GM12878 (cell line): ENCODE data around the gene ANGEL2.

Source experiments
- BHLHE40 ChIP-seq, 2 experiments: fragments of 450-650 bp in 1 of 2; IDR thresholded peaks; 2 replicates each; pipeline ENCODE4 v1.6.1; 2011 to 2017; ENCODE audit warnings: low read depth in 2 of 2, borderline replicate concordance in 1 of 2, improper control_type of control experiment in 1 of 2, low read length in 1 of 2, mild to moderate bottlenecking in 1 of 2
- CHD2 ChIP-seq: IDR thresholded peaks from 2 replicates; pipeline ENCODE4 v1.6.1; 2011; ENCODE audit warnings: low read depth, low read length, improper control_type of control experiment, borderline replicate concordance
- EP300 ChIP-seq, 2 experiments: fragments of 150-350 bp in 1 of 2; IDR thresholded peaks; 2 replicates each; pipeline ENCODE4 v1.6.1; 2011 to 2012; ENCODE audit warnings: low read depth in 2 of 2, low read length in 2 of 2, borderline replicate concordance in 1 of 2, improper control_type of control experiment in 1 of 2, inconsistent platforms in 1 of 2; ENCODE audit not compliant: control insufficient read depth in 1 of 2
- POLR2A ChIP-seq: IDR thresholded peaks from 2 replicates; pipeline ENCODE4 v1.6.1; 2011; ENCODE audit warnings: low read depth, mild to moderate bottlenecking, low read length
- YY1 ChIP-seq: IDR thresholded peaks from 2 replicates; pipeline ENCODE4 v1.6.1; 2011; ENCODE audit warnings: low read depth, mild to moderate bottlenecking, low read length
- ZZZ3 ChIP-seq: IDR thresholded peaks from 2 replicates; pipeline ENCODE4 v1.6.1; 2011; ENCODE audit warnings: low read depth; ENCODE audit not compliant: control insufficient read depth, insufficient read length
- TF ChIP-seq, protein P1 (sequence below): IDR thresholded peaks from 2 replicates; pipeline ENCODE4 v1.6.1; 2011; ENCODE audit warnings: low read depth, low read length, improper control_type of control experiment, borderline replicate concordance
- TF ChIP-seq, protein P2 (sequence below), 3 experiments: IDR thresholded peaks in 2 of 3; conservative IDR thresholded peaks in 1 of 3; 2 replicates each; pipeline ENCODE4 v1.5.1; 2011; ENCODE audit warnings: low read depth in 3 of 3, low read length in 3 of 3, mild to moderate bottlenecking in 3 of 3, control low read depth in 2 of 3, moderate library complexity in 2 of 3, inconsistent platforms in 1 of 3, mixed read lengths in 1 of 3; ENCODE audit not compliant: control insufficient read depth in 2 of 3, insufficient read depth in 1 of 3; ENCODE audit errors: extremely low read depth in 1 of 3

DNA sequence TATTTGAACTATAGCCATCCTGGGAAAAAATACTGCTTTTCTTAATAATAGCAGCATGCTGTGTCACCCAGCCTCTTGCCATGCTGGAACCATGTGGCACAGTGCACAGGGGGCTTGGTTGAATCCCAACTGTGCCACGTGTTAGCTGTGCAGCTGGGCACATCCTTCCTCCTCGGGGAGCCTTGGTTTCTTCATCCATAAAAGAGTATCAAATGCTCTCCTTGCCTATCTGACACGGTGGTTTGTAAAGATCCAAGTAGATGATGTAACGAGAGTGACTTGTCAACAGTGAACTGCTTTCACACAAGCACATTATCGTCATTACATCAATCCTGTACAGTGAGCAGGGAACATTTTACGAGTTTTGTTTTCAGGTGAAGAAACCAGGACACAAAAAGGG is 41.0 kb downstream of the ANGEL2 start:
- TF ChIP-seq, protein P1, sequence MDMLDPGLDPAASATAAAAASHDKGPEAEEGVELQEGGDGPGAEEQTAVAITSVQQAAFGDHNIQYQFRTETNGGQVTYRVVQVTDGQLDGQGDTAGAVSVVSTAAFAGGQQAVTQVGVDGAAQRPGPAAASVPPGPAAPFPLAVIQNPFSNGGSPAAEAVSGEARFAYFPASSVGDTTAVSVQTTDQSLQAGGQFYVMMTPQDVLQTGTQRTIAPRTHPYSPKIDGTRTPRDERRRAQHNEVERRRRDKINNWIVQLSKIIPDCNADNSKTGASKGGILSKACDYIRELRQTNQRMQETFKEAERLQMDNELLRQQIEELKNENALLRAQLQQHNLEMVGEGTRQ: no peak
- TF ChIP-seq, protein P2, sequence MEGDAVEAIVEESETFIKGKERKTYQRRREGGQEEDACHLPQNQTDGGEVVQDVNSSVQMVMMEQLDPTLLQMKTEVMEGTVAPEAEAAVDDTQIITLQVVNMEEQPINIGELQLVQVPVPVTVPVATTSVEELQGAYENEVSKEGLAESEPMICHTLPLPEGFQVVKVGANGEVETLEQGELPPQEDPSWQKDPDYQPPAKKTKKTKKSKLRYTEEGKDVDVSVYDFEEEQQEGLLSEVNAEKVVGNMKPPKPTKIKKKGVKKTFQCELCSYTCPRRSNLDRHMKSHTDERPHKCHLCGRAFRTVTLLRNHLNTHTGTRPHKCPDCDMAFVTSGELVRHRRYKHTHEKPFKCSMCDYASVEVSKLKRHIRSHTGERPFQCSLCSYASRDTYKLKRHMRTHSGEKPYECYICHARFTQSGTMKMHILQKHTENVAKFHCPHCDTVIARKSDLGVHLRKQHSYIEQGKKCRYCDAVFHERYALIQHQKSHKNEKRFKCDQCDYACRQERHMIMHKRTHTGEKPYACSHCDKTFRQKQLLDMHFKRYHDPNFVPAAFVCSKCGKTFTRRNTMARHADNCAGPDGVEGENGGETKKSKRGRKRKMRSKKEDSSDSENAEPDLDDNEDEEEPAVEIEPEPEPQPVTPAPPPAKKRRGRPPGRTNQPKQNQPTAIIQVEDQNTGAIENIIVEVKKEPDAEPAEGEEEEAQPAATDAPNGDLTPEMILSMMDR (IDR thresholded peaks at IDR 0.05 in 2 of 3, conservative IDR thresholded peaks at IDR 0.05 in 1 of 3; ENCODE audit: control insufficient read depth in 2 of 3, extremely low read depth in 1 of 3, insufficient read depth in 1 of 3, low read depth in 3 of 3, low read length in 3 of 3): no peak
- TF ChIP-seq CHD2: no peak
- no peak for TF ChIP-seq EP300 (IDR thresholded peaks at IDR 0.05; ENCODE audit: borderline replicate concordance in 1 of 2, control insufficient read depth in 1 of 2, low read depth in 2 of 2, low read length in 2 of 2)
- no peak for TF ChIP-seq ZZZ3
- no peak for TF ChIP-seq YY1
- TF ChIP-seq BHLHE40 (IDR thresholded peaks at IDR 0.05; ENCODE audit: borderline replicate concordance in 1 of 2, low read depth in 2 of 2, low read length in 1 of 2): no peak
- no peak for TF ChIP-seq POLR2A
